Measurements from ENCODE around the gene EVA1C. TPM values are rescaled to one million over a fixed set of nuclear protein-coding genes. Genes with fewer than 3 reads are reported as not detected.

EVA1C gene
- total and polyA plus RNA-seq, 9 of the 15 experiments (the other 6 are each of a cell fraction or from before 2014, with no cell fraction given): 0.22 TPM; not detected in 8

GRCh38 chr21:32519945-32520874 lies 107.7 kb downstream of the EVA1C start (continued):
- TF ChIP-seq RREB1 (CRISPR knock-in tag; IDR thresholded peaks at IDR 0.05) (no peak), PTRF (tag; IDR thresholded peaks at IDR 0.05) (no peak), MEIS2 (IDR thresholded peaks at IDR 0.05; ENCODE audit: partially characterized antibody) (no peak), SMAD1 (IDR thresholded peaks at IDR 0.05; ENCODE audit: low read depth, low read length, partially characterized antibody) (no peak), ZNF121 (CRISPR knock-in tag; conservative IDR thresholded peaks at IDR 0.05) (no peak), IRF9 (tag; IDR thresholded peaks at IDR 0.05) (no peak), MTF1 (CRISPR knock-in tag; IDR thresholded peaks at IDR 0.05; ENCODE audit: borderline replicate concordance) (no peak), NUFIP1 (IDR thresholded peaks at IDR 0.05; ENCODE audit: partially characterized antibody) (no peak)
